BLaER1 treated with 17β-estradiol and CSF1 and Interleukin-3, amounts not matched to agents 10 nM and 100 nM (cell line): ENCODE measurements around the gene FRMPD4.

Experiments
- H3K27ac ChIP-seq, 11 experiments: shearing (Covaris generic); formaldehyde crosslinking; 2 replicates each; pipeline ENCODE4 v1.8.1; 2022
- H3K27me3 ChIP-seq, 11 experiments: shearing (Covaris generic); formaldehyde crosslinking; 2 replicates each; pipeline ENCODE4 v1.8.1; 2022
- H3K36me3 ChIP-seq, 11 experiments: shearing (Covaris generic); formaldehyde crosslinking; 2 replicates each; pipeline ENCODE4 v1.8.1; 2022
- H3K4me1 ChIP-seq, 10 experiments: shearing (Covaris generic); formaldehyde crosslinking; 2 replicates each; pipeline ENCODE4 v1.8.1; 2022
- H3K4me2 ChIP-seq, 11 experiments: shearing (Covaris generic); formaldehyde crosslinking; 2 replicates each; pipeline ENCODE4 v1.8.1; 2022
- H3K4me3 ChIP-seq, 10 experiments: shearing (Covaris generic); formaldehyde crosslinking; 2 replicates each; pipeline ENCODE4 v1.8.1; 2022
- H3K9ac ChIP-seq, 11 experiments: shearing (Covaris generic); formaldehyde crosslinking; 2 replicates each; pipeline ENCODE4 v1.8.1; 2022
- H3K9me3 ChIP-seq, 11 experiments: shearing (Covaris generic); formaldehyde crosslinking; replicated peaks in 1 of 11; 2 replicates each; pipeline ENCODE4 v1.8.1; 2022
- H4K20me1 ChIP-seq, 11 experiments: shearing (Covaris generic); formaldehyde crosslinking; 2 replicates each; pipeline ENCODE4 v1.8.1; 2022
- Cebpa-rat ChIP-seq, 11 experiments: shearing (Covaris generic); IDR thresholded peaks; 2 replicates each; pipeline ENCODE4 v1.8.1; 2022

Gene FRMPD4

DNA sequence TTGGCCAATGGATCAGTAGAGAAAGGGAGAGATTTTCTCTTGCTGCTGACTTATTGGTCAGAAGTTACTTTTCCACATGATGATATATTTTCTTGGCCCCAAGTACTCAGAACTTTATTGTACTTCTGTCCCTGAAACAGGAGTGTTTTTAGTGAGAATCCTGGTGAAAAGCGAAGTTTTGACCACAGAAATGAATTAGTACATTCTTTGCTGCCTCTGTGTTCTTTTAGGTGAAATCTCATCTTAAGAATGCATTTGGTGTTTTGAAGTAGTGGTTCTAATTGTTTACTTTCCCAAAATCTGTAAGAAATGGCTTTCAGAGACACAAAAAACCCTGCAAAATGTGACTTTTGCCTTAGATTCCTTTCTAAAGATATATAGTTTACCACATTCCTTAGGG lies 240.4 kb downstream of the FRMPD4 start:
- Histone ChIP-seq H3K4me2 (no peak overlapping the region), H3K4me1 (no peaks in the 10 kb centered on the region), H3K9ac (no peak overlapping the region), H3K9me3 (no peaks in the 10 kb centered on the region), H3K27ac (no peak overlapping the region), H4K20me1 (peaks cover 0 to 18% (median 0%) of the 10 kb centered on the region in 11 experiments; a peak in 2 of 22 replicates), H3K4me3 (no peak overlapping the region), H3K27me3 (peaks cover 82 to 100% (median 98%) of the 10 kb centered on the region in 11 experiments), H3K36me3 (no peaks in the 10 kb centered on the region)
- no peak for TF ChIP-seq Cebpa-rat (IDR thresholded peaks at IDR 0.05)

DNA sequence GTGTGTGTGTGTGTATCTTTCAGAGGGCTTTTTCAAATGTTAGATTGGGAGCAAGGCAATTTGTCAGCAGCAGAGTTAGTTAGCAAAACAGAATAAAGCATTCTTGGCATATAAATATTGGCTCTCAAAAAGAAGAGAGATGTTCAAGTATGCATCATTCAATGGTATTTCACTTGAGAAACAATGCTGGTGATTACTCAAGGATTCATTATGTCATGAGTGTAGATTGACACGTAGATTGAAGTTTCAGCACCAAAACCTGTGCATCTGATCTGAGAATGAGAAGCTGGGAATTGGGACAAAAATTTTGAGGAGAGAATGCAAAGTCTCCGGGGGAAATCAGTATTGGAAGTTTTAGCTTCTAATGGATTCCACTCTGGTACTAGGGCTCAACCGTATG lies 241.4 kb downstream of the FRMPD4 start:
- peaks cover 0 to 23% (median 0%) of the 10 kb centered on the region in 11 experiments; a peak in 3 of 22 replicates for H4K20me1 ChIP-seq
- H3K9ac ChIP-seq: no peak overlapping the region
- no peak overlapping the region for H3K4me2 ChIP-seq
- no peaks in the 10 kb centered on the region for H3K36me3 ChIP-seq
- H3K4me3 ChIP-seq: no peak overlapping the region
- H3K27me3 ChIP-seq: peaks cover 78 to 100% (median 97%) of the 10 kb centered on the region in 11 experiments
- H3K9me3 ChIP-seq: no peaks in the 10 kb centered on the region
- no peaks in the 10 kb centered on the region for H3K4me1 ChIP-seq
- H3K27ac ChIP-seq: no peak overlapping the region
- no peak for TF ChIP-seq Cebpa-rat (IDR thresholded peaks at IDR 0.05)

DNA sequence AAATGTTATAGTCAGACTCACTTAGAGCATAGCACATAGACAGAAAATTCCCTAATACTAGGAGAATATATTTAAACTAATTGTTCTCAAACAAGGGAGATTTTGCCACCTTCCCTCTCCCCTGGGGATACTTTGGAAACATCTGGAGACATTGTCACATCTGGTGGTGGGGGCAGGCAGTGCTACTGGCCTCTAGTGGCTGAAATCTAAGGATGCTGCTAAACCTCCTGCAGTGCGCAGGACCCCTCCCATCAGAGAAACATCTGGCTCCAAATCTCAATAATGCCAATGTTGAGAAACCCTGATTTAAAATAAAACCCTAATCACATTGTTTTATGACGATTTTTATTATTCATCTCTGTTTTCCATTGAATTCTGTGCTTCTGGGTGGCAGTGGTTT lies 244.9 kb downstream of the FRMPD4 start:
- Histone ChIP-seq H3K36me3 (no peaks in the 10 kb centered on the region), H3K4me2 (no peak overlapping the region), H3K27ac (no peak overlapping the region), H3K9me3 (no peaks in the 10 kb centered on the region), H3K9ac (no peak overlapping the region), H3K4me3 (no peak overlapping the region), H3K27me3 (peaks cover 80 to 100% (median 94%) of the 10 kb centered on the region in 11 experiments), H3K4me1 (no peaks in the 10 kb centered on the region), H4K20me1 (peaks cover 0 to 18% (median 0%) of the 10 kb centered on the region in 11 experiments; a peak in 3 of 22 replicates)
- TF ChIP-seq Cebpa-rat (IDR thresholded peaks at IDR 0.05): no peak

DNA sequence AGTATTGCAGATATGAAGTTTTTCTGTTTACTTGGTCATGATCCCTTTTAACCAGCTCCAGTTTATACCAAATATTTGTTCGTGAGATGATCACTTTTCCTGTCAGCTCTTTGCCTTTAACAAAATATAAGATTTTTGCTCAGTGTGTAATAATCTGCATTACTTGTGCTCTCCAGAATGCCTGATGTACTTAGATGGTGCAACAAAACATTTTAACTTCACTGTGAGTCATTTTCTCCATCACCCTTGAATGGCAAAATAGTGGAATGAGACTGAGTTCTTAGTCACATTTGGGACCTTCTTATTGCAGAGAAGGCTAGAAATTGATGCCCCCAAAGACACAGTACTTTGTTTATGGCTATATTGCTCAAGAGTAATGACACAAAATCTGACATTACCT lies 252.0 kb downstream of the FRMPD4 start:
- Histone ChIP-seq H3K27ac (no peak overlapping the region), H3K4me2 (no peak overlapping the region)
- no peak for TF ChIP-seq Cebpa-rat (IDR thresholded peaks at IDR 0.05)

DNA sequence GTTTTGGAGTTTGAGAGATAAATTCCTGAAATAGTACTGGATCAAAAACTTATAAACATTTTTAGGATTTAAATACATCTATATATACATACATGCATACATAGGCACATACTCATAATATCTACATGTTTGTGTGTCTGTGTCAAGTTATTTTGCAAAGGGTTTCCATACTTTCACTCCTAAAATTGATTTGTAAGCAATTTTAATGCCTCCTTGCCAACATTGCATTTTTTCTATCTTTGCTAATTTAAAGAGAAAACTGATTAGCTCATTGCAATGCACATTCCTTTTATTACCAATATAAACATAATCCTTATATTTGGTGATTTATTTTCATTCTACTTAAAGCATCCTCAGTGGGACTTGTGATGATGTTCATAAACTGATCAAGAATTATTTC lies 258.3 kb downstream of the FRMPD4 start:
- peaks cover 0 to 13% (median 4%) of the 10 kb centered on the region in 11 experiments; a peak in 9 of 22 replicates for H3K9me3 ChIP-seq
- H4K20me1 ChIP-seq: no peaks in the 10 kb centered on the region
- no peaks in the 10 kb centered on the region for H3K4me1 ChIP-seq
- no peak overlapping the region for H3K4me2 ChIP-seq
- H3K27me3 ChIP-seq: peaks cover 80 to 99% (median 94%) of the 10 kb centered on the region in 11 experiments
- H3K27ac ChIP-seq: no peak overlapping the region
- no peaks in the 10 kb centered on the region for H3K36me3 ChIP-seq
- H3K4me3 ChIP-seq: no peak overlapping the region
- no peak for TF ChIP-seq Cebpa-rat (IDR thresholded peaks at IDR 0.05)
- H3K9ac ChIP-seq: no peak overlapping the region

More for the DNA sequence above, 252.0 kb downstream of the FRMPD4 start:
- H3K9me3 ChIP-seq: peaks cover 0 to 25% (median 4%) of the 10 kb centered on the region in 11 experiments; a peak in 10 of 22 replicates
- no peaks in the 10 kb centered on the region; a peak in 1 of 22 replicates for H4K20me1 ChIP-seq
- H3K27me3 ChIP-seq: peaks cover 81 to 97% (median 91%) of the 10 kb centered on the region in 11 experiments
- no peak overlapping the region for H3K9ac ChIP-seq
- H3K4me3 ChIP-seq: no peak overlapping the region
- H3K36me3 ChIP-seq: no peaks in the 10 kb centered on the region
- H3K4me1 ChIP-seq: no peaks in the 10 kb centered on the region

DNA sequence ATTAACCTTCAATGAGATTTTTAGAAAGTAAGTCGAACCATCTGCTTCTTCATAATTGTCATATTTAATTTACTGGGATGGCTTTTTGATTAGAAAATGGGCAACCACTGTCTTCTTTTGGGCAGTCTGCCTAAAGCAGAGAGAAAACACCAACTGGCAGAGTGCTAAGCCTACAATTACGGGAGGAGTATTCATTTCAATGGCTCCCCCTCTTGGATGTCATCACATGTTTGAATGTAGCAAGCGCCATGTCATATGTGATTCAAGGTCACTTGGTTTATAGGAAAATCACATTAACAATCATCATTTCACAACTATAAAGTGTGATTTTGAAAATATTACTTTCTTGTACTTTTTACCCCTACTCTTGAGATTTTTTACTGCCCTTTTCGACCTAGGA lies 261.9 kb downstream of the FRMPD4 start:
- Histone ChIP-seq H3K4me3 (no peak overlapping the region), H3K27me3 (peaks cover 82 to 100% (median 97%) of the 10 kb centered on the region in 11 experiments), H3K27ac (no peak overlapping the region), H3K9ac (no peak overlapping the region), H4K20me1 (no peaks in the 10 kb centered on the region), H3K4me2 (no peak overlapping the region), H3K9me3 (no peaks in the 10 kb centered on the region; a peak in 1 of 22 replicates), H3K4me1 (no peaks in the 10 kb centered on the region), H3K36me3 (no peaks in the 10 kb centered on the region)
- TF ChIP-seq Cebpa-rat (IDR thresholded peaks at IDR 0.05): no peak

DNA sequence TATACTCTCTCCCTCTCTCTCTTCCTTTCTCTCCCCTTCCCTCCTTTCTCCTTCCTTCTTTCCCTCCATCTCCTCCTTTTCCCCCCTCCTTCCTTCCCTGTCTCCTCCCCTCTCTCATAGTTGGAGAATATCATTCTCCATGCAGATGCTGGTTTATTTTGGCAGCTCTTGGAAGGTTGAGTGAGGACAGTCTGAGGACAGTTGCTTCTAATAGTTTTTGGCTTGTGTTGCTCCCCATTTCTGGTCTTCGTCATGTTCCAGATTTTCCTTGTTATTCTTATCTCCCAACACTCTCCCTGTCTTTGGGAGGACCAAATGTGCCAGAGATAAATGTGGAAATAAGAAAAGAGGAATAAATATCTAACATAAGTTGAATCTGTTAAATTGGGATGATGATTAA lies 263.0 kb downstream of the FRMPD4 start:
- TF ChIP-seq Cebpa-rat (IDR thresholded peaks at IDR 0.05): no peak
- Histone ChIP-seq H3K36me3 (no peaks in the 10 kb centered on the region), H3K9ac (no peak overlapping the region), H3K9me3 (no peaks in the 10 kb centered on the region), H3K4me3 (no peak overlapping the region), H3K27me3 (peaks cover 84 to 100% (median 97%) of the 10 kb centered on the region in 11 experiments), H4K20me1 (no peaks in the 10 kb centered on the region), H3K4me1 (no peaks in the 10 kb centered on the region), H3K27ac (no peak overlapping the region), H3K4me2 (no peak overlapping the region)

DNA sequence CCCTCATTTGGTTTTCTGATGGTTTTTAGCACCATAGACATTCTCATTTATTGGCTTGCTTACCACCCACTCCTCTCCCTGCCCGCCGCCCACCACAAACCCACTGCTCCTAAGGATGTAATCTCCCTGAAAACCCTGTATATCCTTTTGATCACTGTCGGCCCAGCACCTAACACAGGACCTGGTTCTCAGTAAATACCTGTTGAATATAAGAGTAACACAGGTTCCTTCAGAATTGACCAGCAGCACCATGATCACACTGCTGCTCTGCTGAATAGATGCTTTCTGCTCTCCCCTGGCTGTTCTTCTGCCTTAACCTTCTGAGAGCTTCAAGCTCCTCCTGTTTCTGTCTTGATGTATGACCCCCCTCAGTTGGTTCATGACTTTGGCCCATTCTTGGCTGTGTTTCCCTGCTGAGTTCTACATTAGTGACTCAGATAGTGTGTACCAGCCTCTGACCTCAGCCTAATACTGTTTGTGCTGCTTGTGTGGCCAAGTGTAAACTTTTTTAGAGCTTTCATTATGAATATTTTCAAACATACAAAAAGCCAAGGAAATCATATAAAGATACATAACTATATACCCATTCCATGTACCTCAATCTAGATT lies 265.3 kb downstream of the FRMPD4 start:
- peaks cover 93 to 100% (median 99%) of the 10 kb centered on the region in 11 experiments for H3K27me3 ChIP-seq
- no peak overlapping the region for H3K4me3 ChIP-seq
- TF ChIP-seq Cebpa-rat (IDR thresholded peaks at IDR 0.05): no peak
- no peaks in the 10 kb centered on the region for H4K20me1 ChIP-seq
- H3K9me3 ChIP-seq: no peaks in the 10 kb centered on the region
- no peaks in the 10 kb centered on the region for H3K36me3 ChIP-seq
- H3K9ac ChIP-seq: no peak overlapping the region
- H3K4me1 ChIP-seq: no peaks in the 10 kb centered on the region
- H3K27ac ChIP-seq: no peak overlapping the region
- no peak overlapping the region for H3K4me2 ChIP-seq

DNA sequence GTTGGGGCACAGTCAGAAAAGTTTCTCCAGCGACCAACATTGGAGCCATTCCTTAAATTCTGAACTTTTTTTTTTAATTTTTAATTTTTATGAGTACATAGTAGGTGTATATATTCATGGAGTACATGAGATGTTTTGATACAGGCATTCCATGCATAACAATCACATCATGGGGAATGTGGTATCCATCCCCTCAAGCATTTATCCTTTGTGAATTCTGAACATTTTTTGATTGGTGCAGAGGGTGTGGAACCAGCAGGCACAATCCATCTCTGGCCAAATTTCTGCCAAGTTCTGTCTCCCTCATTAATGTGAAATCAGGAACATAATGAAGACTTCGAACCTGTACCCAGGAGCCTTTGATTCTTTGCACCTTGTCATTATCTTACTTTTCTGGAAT lies 267.0 kb downstream of the FRMPD4 start:
- TF ChIP-seq Cebpa-rat (IDR thresholded peaks at IDR 0.05): no peak
- H3K27ac ChIP-seq: no peak overlapping the region
- no peak overlapping the region for H3K4me2 ChIP-seq
- H3K4me1 ChIP-seq: no peaks in the 10 kb centered on the region
- no peak overlapping the region for H3K4me3 ChIP-seq
- H3K36me3 ChIP-seq: no peaks in the 10 kb centered on the region
- H3K27me3 ChIP-seq: peaks cover 93 to 100% (median 100%) of the 10 kb centered on the region in 11 experiments
- no peaks in the 10 kb centered on the region for H4K20me1 ChIP-seq
- no peaks in the 10 kb centered on the region for H3K9me3 ChIP-seq
- no peak overlapping the region for H3K9ac ChIP-seq

DNA sequence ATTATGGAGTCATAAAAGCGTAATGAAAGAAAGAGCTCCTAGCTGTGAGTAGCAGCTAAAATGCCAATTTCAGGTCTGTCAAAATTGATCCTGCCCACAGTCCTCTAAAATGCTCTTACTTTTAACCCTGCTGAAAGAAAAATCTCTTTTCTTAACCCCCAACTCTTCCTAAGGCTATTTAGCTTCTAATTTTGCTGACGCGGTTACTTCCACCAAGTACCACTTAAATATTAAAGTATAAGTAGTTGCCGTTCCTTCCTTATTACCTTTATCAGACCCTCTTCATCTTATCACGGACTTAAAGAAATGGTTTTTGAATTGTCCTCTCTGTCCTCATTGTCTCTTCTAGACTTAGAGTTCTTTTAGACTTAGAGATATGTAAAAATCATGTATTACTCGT lies 272.2 kb downstream of the FRMPD4 start:
- Histone ChIP-seq H3K27me3 (peaks cover 98 to 100% (median 100%) of the 10 kb centered on the region in 11 experiments), H3K36me3 (no peaks in the 10 kb centered on the region), H3K4me2 (no peak overlapping the region), H3K4me1 (no peaks in the 10 kb centered on the region), H3K9ac (no peak overlapping the region), H3K9me3 (no peaks in the 10 kb centered on the region), H4K20me1 (no peaks in the 10 kb centered on the region; a peak in 1 of 22 replicates), H3K4me3 (no peak overlapping the region), H3K27ac (no peak overlapping the region)
- no peak for TF ChIP-seq Cebpa-rat (IDR thresholded peaks at IDR 0.05)
